HG03558 (cell line): ENCODE data around the gene MED12L.

ENCODE experiments used
- ATAC-seq: cut with Tn5 transposase; IDR thresholded peaks from one replicate; pipeline ENCODE4 v1.9.1; 2021; ENCODE audit warnings: moderate number of reproducible peaks; ENCODE audit not compliant: unreplicated experiment; ENCODE audit errors: extremely low read depth

The MED12L gene

DNA sequence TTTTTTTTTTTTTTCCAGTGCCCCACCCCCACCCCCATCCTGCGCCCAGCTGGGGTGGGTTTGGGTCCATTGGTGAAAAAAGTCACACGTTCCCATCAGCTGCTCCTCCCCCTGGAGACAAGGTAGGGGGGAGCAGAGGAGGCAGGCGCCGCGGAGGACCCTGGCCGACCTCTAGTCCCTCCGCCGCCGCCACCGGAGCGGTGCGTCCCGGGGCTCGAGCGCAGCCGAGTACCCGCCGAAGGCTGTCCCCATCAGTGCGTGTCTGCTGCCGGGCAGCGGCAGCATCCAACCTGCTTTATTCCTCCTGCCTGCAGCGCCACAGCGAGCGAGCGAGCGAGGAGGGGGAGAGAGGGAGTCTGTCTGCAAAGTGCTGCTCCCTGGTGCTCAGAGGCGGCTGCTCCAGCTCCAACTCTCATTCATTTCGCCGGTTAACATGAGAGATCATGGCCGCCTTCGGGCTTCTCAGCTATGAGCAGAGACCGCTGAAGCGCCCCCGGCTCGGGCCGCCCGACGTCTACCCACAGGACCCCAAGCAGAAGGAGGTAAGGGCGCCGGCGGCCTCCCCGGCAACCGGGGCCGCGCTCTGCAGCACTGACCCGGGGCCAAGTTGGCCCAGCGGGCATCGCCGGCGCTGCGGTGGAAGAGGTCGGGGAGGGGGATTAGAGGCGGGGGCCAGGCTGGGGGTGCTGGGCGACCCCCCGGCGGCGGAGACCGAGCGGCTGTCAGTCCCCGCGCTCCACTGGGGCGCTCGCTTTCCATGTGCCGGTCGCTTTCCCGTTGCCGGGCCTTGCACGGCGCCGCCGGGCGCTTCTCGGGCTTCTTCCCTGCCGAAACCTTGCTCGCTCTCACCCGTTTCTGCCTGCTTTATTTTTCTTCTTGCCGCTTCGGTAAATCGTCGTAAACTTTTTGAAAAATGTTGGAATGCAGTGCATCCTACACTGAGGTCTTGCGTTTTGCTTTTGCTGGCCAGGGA lies 1.3 kb downstream of the MED12L start:
- ATAC-seq, result peak; percentile 42

DNA sequence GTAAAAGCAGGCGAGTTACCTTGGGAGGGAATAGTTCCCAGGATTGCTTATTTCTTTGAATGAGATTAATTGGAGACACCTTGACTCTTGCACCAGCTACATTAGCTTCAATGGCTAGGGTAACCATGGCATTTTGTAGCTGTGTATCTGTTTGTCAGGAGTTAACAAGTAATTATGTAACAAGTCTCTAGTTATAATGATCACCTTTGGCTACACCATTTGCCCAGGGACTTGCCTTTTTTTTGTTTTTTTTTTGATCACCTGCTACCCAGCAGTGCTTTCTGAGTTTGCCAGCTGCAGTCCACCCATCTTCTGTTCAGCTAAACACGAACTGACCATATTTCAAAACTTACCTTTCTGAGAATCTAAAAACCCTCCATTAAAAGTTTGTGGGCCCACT lies 2.2 kb downstream of the MED12L start:
- no peak for ATAC-seq

DNA sequence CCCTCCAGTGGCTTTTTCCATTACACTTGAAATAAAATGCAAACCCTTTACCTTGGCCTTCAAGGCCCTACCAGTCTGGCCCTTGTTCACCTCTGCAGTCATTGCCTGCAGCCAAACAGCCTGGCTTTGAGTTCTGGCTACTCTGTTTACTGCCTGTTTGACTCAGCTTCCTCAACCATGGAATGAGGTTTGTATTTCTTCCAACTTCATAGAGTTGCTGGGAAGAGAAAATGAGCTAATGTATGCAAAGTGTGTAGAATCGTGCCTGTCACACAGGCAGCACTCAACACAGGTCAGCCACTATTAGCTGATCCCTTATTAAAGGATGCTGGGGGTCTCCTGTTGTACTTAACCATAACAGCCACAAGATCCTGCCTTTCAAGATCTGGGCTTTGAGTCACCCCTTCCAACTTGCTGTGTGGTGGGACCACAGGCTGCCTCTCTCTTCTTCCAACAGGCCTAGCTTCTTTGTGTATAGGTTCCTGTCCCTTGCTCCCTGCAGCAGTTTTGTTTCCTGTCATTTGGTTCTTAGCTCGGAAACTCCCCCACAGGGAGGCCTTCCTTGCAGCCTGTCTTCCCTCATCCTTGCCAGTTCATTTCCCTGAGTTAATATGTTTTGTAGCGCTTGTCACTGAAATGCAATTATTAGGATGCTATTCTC lies 6.4 kb downstream of the MED12L start:
- ATAC-seq, result no peak

DNA sequence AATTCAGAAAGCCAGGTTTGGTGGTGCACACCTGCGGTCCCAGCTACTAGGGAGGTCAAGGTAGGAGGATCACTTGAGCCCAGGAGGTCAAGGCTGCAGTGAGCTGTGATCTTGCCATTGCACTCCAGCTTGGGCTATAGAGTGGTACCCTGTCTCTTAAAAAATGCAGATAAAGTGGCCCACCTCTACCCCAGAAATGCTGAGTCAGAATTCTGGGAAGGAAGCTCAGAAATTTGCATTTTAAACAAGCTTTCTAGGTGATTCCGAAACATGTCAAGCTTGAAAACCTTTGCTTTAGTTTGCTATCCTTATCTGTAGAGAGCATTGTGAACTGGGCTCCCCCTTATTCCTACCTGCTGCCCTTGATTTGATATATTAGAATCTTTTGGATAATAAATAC lies 7.7 kb downstream of the MED12L start:
- ATAC-seq, result no peak

DNA sequence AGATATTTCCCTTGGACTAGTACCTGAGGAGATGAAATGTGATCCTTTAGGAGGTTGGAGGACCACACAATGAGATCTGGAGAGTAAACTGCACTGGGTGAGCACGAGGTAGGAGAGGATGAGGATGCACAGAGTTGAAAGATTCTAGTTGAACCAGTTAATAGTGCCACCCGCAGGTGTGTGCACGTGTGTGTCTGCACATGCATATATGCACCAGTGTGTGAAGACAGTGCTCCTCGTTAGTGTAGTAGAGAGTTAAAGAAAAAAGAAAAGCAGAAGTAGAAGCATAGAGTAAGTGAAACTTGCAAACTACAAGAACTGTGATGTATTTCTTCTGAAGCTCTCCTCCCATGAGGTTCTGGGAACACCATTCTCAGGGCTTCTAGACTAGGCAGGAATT lies 8.4 kb downstream of the MED12L start:
- ATAC-seq, result peak; percentile 56

DNA sequence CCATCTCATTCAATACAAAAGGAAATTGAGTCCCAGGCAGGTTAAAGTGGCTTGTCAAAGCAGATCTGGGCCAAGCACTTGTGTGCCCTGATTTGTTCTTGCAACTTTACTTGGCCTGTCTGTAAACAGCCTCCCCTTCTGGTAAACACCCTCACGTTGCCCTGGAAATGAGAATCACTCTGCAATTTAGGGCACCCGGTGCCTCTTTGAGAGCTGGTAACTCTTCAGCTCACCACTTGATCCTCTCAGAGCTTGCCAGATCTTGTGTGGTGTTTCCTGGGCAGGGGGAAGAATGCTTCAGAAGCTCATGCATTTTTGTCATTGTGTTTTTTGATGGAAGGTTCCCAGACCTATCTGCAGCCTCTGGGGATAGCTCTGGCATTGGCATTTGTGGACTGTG lies 11.3 kb downstream of the MED12L start:
- no peak for ATAC-seq

DNA sequence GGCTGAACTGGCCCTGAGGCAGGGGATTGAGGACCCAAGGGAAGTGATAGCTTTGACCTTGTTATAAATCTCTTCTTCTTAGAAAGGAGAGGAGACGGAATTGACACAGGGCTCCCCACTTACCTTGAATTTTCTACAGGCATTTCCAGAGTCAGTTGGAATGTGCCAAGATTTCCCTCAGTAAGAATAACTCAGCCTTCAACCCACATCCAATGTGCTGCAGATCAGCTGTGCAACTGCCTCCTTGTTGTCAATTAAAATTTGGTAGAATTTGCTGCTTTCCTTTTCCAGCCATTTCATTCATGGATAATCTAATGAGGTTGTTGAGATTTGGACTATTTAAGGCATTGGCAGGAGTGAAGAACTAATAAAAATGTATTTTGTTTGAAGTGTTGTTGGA lies 14.6 kb downstream of the MED12L start:
- no peak for ATAC-seq

DNA sequence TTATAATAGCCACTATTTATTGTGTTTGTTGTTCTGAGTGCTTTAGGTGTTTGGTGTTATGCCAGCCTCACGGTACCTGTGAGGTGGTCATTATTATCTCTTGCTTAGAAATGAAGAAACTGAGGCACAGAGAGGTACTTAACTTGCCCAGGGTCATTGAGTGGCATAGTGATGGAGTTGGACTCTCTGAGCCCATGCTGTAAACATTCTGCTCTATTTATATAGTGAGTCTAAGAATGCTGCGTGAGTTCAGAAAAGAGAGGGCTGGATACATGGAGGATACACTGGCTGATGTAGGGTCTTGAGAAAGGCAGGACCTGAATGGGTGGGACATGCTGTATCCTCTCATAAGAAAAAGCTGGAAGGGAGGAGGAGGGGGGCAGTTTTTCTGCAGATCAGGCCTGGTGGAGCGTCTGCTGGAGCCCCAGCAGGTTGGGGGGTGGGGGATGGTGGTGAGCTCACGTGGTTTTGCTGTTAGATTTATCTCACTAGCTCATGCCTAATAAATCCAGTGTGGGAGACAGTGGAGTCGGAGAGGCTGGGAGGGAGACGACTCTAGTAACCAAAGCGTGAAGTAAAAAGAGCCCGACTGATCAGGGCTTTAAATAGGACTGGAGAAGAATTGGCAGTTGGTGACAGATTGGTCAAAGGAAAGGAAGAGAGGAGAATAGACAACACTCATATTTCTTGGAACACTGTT lies 16.0 kb downstream of the MED12L start:
- no peak for ATAC-seq

DNA sequence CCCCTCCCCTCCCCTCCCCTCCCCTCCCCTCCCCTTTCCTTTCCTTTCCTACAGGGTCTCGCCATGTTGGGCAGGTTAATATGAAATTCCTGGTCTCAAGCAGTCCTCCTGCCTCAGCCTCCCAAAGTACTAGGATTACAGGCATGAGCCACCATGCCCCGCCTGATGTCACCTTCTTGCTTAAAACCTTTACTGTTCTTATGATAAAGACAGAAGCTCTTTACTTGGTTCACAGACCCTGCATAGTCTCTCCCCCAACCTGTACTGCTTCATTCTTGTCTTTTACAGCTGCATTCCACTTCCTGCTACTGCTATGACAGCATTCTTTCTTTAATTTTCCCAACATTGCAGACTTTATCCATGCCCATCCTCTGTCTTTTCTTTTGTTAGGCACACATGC lies 20.8 kb downstream of the MED12L start:
- ATAC-seq, result no peak

DNA sequence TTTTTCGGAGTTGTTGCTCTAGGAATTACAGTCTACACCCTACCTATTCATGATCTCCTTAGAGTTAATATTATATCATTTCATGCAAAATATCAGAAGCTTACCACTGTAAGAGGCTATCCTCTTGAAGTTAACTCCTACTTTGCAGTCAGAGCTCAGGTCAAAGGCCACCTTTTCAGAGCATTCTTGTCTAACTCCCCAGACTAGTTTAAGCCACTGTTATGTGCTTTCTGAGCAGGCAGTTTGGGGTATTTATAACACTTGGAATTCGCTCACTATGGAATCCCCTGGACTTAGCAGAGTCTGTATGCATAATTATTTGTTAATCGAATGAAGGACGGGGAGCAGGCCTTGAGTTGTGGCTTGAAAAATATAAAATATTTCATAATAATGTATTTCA lies 21.7 kb downstream of the MED12L start:
- no peak for ATAC-seq

DNA sequence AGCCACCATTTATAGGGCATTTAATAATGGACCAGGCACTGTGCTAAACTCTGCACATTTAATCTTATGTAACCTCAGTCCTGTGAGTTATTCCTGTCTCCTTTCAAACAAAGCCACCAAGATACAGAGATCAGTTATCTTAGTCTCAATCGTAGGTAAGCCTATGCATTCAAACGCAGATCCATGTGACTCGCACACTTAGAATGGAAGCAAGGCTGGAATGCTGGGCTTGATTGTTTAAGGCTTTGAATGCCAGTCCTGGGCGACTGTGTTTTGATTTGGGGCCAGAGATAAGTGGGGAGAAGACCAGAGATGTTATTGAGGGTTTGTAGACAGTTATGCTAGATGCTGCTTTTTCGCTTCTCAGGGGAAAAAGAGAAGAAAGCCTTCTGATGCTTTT lies 22.2 kb downstream of the MED12L start:
- no peak for ATAC-seq

DNA sequence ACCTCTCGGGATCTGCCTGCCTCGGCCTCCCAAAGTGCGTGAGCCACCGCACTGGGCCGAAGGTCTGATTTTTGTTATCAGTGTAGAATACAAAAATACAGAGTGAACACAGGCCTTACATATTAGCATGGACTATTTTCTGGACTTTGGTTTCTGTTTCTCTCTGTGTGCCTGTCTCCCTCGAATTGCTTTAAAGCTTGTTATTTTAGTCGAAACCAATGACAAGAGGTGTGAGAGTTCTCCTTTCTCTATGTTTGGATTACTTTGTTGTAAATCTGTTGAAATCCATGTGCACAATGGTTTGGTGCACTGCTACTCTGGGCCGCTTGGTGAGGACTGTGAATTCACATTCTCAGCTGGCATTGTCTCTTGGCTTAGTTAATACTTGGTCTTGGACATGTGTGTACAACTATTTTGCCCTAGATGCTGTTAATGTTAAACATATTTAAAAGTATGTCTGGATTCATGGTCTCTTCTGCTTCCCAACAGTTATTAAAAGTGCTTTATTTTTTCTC lies 23.9 kb downstream of the MED12L start:
- no peak for ATAC-seq

DNA sequence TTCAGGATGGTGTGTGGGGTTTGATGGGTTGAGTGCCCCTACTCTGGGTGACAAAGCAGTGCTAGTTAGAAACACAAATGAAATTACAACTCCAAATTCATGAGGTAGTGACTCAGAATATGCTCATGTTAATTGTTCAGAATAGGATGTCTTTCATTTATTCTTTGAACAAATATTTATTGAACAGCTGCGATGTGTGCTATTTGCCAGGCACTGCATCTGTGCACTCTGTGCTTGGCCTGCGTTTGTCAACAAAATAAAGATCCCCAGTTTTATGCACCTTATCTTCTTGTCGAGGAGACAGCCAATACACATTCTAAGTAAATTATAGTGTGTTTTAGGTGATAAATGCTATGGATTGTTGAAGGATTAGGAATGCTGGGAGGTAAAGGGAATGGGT lies 27.3 kb downstream of the MED12L start:
- ATAC-seq, result no peak

DNA sequence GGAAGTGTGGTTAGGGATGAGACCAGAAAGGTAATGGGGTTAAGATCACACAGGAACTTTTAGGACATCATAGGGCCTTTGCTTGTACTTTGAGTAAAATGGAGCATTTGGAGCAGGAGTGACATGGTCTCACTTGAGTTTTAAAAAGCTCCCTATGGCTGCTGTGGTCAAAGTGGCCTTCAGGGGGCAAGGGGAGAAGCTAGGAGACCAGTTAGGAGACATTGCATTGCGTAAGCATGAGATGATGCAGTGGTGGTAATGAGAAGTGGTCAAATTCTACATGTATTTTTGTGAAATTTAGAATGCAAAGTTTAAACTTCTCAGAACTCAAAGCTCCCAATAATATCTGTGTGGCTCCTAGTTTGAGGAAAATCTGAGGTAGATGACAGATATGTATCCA lies 27.9 kb downstream of the MED12L start:
- no peak for ATAC-seq

DNA sequence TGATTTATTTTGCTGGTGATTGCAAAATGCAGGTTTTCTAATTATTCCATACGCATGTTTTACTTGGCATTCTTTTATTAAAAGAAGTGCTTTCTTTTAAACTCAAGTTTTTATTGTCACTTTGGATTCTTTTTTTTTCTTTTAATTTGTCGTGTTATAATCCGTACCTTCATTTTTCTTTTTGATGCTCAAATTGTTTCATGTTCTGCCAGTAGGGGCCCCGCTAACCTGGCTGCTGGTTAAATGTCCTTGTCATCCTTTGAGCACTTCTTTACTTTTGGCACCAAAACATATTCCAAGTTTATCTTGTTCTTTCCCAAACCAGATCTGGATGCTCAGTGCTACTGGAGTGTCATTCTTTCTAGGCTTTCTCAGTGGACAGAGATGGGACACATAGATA lies 31.6 kb downstream of the MED12L start:
- no peak for ATAC-seq

DNA sequence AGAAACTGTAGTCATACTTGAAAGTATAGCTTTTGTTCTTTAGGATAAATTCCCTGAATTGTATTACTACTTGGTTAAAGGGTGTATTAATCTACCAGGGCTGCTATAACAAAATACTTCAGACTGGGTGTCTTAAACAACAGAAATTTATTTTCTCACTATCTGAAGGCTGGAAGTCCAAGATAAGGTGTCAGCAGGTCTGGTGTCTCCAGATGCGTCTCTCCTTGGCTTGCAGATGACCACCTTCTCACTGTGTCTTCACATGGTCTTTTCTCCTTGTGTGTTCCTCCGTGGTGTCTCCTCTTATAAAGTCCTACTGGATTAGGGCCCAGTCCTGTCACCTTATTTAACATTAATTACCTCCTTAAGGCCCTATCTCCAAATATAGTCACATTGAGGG lies 33.7 kb downstream of the MED12L start:
- no peak for ATAC-seq

DNA sequence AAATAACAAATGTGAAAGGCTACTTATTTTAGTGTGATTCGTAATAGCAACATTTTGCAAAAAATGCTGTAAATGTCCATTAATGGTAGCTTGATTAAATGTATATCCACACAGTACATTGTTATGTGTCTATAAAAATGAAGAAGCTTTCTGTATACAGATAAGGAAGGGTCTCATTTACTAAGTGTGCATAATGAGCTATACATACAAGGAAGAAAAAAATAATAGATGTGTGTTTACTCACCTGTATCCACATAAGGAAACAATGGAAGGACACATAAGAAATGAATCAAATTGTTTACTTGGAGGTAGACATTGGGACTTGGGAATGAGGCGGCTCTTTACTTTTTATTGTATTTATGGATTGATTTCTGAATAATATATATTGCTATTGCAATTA lies 34.9 kb downstream of the MED12L start:
- ATAC-seq, result no peak

DNA sequence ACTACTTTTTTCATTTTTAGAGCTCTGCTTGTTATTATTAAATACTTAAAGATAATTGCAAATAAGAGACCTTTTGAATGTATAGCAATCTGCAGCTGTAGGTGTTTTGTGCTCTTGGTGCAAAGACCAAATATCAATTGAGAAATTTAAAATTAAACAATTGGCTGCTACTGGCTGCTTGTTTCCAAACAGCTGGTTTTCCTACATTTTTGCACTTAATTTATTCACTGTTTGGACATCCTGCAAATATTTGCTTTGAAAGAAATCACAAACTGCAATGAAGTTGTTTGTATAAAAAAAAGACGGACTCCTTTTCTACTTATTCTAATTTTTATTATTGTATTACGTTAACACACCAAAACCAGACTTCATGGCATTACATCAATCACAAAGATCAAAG lies 35.6 kb downstream of the MED12L start:
- no peak for ATAC-seq

DNA sequence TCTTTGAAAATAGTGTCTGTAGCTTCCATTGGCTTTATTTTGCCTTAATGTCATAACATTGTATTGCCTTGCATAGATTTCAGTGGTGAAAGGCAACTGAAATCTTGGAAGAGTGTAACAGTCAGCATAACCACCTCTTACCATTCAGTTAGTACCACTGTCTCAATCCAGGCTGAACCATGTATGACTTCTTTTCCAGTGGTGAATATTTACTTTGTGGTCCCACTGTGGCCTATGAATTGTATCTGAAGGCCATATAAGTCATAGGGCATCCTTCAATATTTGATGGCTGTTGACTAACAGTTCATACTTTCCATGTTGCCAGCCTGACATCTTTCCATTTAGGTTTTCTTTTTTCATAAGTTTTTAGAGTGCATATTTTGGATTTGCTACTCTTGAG lies 38.4 kb downstream of the MED12L start:
- no peak for ATAC-seq

DNA sequence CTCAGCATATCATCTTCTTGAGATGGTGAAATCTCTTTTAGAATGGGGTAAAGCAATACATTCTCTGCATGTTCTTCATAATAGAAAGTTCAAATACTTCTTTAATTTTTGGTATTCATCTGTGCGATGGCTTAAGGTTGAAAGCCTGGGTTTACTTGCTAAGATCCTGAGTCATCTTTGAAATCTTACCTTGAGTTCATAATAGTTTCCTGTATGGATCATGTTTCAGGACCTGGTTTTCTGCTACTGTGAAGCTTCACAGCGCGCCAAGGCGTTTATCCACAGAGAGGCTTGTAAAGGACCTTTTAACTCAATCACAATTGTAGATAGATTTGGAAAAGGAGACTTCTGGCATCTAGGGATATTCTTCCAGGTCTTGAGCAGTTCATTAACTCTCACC lies 39.0 kb downstream of the MED12L start:
- ATAC-seq, result no peak

DNA sequence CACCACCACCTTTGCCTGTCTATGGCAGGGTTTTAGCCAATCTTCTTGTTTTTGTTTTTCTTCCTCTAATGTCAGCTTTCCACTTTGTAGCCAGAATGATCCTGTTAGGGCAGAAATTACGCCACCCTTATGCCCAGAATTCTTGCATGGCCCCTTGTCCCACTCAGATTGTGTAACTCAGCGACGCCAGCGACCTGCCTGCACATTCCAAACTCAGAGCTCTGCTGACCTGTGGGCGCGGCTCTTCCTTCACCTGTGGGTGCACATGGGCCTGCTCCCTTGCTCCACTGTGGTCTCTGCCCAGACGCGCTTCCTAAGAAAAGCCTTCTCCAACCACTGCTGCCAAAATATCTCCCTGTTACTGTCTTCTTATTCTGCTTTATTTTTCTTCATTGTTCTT lies 45.0 kb downstream of the MED12L start:
- no peak for ATAC-seq
